Superior temporal gyrus (tissue), 1 donor: Measurements from ENCODE around the gene SMIM5.

Experiments
- DNase-seq: peaks from one replicate; pipeline ENCODE4 v3.0.0-alpha.2; 2016; ENCODE audit errors: extremely low spot score

Gene SMIM5

GRCh38 chr17:75603123-75603522 is 30.1 kb upstream of the SMIM5 start:
- DNase-seq: no peak

DNA sequence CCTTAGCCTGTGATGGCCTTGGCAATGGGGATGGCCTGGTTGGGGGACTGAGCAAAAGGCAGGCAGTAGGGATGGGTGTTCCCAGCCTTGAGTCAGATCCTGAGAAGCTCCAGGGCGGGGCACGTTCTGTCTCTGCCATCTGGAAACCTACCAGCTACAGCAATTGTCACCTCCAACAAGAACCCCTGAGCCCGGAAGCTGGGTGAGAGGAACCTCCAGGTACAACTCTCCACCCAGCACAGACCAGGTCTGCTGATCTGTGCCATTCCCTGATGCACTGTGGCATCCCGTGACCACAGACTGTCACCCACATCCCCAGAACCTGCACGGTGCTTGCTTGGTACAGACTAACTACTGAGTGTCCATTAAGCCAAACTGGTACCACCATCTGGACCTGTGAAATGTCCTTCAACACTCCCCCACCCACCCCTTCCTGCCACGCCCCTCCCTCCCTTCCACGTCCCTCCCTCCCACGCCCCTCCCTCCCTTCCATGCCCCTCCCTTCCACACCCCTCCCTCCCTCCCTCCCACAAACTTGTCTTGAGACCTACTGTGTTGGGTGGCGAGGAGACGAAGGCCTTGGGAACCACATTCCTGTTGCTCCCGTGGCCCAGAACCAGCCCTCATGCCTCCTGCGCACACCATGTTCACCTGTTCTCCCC is 29.1 kb upstream of the SMIM5 start:
- no peak for DNase-seq

DNA sequence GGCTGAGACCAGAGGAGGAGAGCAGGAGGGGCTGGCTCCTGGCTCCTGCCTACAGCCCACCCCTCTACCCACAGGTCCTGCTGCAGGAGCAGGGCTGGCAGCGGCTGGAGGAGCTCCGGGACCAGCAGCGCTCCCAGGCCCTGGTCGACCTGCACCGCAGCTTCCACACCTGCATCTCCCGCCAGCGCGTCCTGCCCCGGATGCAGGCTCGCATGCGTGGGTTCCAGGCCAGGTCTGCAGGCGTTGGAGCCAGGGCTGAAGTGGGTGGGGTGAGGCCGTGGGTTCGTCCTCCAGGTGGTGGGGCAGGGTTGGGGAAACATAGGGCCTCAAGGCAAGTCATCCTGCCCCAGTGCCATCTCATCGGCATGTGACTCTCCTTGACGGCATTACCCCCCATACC is 27.4 kb upstream of the SMIM5 start:
- DNase-seq: no peak

GRCh38 chr17:75607086-75607485 is 26.1 kb upstream of the SMIM5 start:
- no peak for DNase-seq

DNA sequence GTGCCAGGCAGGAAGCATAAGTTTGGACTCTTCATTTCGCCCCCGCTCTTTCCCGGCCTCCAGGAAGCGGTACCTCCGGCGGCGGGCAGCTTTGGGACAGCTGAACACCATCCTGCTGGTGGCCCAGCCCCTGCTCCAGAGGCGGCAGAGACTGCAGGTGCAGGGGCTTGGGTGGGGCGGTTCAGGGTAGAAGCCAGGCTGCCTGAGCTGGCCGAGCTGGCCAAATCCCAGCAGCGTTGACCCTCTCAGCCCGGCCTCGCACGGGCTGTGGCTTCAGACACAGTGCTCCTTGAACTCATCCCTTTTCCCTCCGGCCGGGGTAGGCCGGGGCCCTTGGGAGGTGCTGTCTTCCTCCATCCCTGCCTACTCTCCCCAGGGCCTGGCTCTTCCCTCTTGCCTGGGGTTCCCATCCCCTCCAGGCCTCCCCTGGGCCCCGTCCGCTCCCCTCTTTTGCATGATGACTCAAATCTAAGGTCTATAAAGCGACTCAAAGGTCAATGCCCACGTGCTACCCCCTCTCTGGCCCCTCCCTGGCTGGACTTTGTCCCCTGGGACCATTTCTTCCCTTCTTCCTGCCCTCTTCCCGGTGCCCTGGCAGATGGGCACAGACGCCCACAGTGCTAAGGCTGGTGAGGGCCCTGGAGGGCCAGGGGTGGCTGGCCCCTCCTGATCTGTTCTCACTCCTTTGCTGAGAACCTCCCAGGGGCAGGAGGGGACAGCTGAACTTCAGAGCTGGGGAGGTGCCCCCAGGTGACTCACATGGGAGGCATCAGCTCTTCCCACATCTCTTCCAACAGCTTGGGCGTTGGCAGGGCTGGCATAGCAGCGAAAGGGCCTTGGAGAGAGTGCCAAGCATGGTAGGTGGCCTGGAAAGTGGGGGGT is 22.9 kb upstream of the SMIM5 start:
- no peak for DNase-seq

- no peak for DNase-seq
These were observed 21.3 kb upstream of the SMIM5 start for GRCh38 chr17:75611851-75612429.

GRCh38 chr17:75612906-75613626 is 20.2 kb upstream of the SMIM5 start:
- DNase-seq: no peak

GRCh38 chr17:75614006-75614405 is 19.2 kb upstream of the SMIM5 start:
- DNase-seq: no peak

DNA sequence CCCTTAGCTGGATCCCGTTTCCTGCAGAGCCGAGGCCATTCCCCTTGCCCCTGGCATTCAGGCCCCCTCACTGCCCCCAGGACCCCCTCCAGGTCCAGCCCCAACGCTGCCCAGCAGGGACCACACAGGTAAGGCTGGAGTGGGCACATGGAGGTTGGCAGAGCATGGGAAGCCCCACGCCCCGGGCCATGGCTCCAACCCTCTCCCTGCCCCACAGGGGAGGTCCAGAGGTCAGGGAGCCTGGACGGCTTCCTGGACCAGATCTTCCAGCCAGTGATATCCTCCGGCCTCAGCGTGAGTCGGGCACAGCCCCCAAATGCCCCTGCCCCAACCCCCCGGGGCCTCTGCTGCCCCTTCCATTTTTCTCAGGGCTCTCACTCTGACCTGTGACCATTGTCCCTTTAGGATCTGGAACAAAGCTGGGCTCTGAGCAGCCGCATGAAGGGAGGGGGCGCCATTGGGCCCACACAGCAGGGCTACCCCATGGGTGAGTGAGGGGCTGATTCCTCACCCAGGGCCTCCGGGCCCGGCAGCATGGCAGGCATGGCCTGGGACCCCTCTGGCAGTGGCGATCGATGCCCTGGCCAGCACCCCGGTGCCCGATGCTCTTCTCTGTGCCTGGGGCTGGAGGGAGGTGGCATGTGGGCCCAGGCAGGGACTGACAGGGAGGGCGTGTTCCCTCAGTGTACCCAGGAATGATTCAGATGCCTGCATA is 18.5 kb upstream of the SMIM5 start:
- no peak for DNase-seq

GRCh38 chr17:75615301-75615700 is 17.9 kb upstream of the SMIM5 start:
- DNase-seq: no peak

- no peak for DNase-seq
These were observed 16.6 kb upstream of the SMIM5 start for GRCh38 chr17:75616521-75617122.

DNA sequence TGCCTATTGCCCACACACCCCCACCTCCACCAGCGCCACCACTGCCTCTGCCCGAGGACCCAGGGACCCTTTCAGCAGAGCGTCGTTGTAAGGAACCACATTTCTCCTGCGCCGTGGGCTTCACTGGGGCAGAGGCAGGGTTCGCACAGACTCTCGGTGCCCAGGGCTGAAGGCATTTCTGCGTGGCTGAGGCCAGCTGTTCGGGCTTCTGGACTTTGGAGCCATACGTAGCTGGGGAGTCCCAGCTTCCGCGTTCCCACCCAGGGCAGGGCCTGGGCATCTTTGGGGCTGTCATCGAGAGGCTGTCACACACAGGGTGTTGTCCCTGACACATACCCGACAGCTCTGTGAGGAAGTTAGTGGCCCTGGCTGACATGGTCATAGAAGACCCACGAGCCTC is 16.0 kb upstream of the SMIM5 start:
- DNase-seq: no peak

DNA sequence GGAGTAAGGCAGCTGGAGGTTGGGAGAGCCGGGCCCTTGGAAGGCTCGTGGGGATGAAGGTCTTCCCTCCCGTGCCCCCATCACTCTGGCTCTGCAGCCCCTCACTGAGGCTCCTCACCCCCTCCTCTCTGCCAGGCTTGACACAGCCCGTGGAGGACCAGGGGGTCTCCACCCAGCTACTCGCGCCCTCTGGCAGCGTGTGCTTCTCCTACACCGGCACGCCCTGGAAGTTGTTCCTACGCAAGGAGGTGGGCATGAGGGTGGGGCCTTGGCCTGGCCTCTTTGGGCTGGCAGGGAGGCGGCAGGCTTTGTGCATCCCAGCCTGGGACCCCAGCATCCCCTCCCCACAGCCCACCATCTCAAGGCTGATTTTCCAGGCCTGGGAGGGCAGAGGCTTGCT is 15.6 kb upstream of the SMIM5 start:
- no peak for DNase-seq

DNA sequence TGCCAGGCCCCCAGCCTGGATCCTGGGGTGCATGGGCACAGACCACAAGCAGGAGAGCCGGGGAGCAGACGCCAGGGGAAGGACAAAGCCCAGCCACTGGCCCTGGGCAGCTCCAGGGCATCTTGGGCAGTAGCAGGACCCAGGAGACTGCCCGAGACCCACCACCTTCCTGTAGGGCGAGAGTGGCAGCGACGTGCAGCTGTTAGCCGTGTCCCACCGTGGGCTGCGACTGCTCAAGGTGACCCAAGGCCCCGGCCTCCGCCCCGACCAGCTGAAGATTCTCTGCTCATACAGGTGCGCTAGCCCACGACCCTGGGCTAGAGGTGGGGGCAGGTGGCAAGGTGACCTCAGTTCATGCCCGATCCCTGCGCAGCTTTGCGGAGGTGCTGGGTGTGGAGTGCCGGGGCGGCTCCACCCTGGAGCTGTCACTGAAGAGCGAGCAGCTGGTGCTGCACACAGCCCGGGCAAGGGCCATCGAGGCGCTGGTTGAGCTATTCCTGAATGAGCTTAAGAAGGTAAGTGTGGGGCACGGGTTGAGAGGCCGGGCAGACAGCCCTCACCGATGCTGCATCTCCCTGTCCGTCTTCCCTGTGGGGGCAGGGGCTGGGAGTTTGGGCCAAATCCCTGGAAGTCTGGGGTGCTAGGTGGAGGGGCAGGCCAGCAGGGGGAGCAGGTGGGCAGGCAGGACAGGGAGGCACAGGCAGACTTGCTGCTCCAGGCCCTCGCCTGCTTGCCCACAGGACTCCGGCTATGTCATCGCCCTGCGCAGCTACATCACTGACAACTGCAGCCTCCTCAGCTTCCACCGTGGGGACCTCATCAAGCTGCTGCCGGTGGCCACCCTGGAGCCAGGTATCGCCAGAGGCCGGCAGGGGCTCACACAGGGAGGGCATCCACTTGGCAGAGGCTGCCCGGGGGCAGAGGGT is 13.5 kb upstream of the SMIM5 start:
- no peak for DNase-seq

DNA sequence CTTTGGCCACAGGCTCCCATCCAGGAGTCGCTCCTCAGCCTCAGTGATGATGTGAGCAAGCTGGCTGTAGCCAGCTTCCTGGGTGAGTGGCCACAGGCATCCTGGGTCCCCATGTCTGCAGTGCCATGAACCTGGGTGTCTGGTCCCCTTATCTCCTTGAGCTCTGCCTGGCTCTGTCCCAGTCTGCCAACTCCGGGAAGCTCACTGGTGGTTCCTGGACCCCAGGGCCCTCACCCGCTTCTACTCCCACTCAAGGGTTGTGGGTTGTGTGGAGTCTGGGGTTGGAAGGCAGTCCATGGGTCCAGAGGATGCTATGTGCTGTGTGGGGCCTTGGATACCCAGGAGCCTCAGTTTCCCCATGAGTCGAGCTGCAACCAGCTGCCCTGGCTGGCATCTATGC is 11.7 kb upstream of the SMIM5 start:
- no peak for DNase-seq

GRCh38 chr17:75622076-75622475 is 11.2 kb upstream of the SMIM5 start:
- DNase-seq: no peak

DNA sequence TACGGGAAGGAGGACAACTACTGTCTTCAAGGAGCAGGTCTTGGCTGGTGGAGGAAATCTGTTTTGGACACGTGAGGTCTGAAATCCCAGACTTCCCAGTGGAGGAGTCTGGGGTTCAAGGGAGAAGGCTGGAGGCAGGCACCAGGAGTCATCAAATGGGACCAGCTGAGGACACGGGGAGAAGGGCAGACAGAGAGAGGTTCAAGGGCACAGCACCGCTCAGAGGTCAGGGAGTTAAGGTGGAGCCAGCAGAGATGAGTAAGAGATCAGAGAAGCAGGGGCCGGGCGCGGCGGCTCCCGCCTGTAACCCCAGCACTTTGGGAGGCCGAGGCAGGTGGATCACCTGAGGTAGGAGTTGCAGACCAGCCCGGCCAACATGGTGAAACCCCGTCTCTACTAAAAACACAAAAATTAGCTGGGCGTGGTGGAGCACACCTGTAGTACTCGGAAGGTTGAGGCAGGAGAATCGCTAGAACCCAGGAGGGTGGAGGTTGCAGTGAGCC is 10.4 kb upstream of the SMIM5 start:
- no peak for DNase-seq

DNA sequence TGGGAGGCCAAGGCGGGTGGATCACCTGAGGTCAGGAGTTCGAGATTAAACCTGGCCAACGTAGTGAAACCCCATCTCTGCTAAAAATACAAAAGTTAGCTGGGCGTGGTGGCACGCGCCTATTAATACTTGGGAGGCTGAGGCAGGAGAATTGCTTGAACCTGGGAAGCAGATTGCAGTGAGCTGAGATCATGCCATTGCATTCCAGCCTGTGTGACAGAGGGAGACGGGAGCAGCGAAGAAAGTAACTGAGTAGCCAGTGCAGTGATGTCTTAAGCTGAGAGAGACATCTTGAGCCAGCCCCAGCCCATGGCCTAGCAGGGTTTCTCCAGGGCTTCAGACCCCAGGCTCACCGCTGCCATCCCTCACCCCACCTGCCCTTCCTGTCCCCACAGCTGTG is 9.8 kb upstream of the SMIM5 start:
- DNase-seq: no peak

- no peak for DNase-seq
These were observed 9.2 kb upstream of the SMIM5 start for GRCh38 chr17:75624021-75624420.
